ENCODE measurements around the gene NEGR1. TPM values are rescaled to one million over a fixed set of nuclear protein-coding genes. Genes with fewer than 3 reads are reported as not detected.

Gene NEGR1
- total RNA-seq, 1 experiment from 2014 or later, result 2.9 TPM

DNA sequence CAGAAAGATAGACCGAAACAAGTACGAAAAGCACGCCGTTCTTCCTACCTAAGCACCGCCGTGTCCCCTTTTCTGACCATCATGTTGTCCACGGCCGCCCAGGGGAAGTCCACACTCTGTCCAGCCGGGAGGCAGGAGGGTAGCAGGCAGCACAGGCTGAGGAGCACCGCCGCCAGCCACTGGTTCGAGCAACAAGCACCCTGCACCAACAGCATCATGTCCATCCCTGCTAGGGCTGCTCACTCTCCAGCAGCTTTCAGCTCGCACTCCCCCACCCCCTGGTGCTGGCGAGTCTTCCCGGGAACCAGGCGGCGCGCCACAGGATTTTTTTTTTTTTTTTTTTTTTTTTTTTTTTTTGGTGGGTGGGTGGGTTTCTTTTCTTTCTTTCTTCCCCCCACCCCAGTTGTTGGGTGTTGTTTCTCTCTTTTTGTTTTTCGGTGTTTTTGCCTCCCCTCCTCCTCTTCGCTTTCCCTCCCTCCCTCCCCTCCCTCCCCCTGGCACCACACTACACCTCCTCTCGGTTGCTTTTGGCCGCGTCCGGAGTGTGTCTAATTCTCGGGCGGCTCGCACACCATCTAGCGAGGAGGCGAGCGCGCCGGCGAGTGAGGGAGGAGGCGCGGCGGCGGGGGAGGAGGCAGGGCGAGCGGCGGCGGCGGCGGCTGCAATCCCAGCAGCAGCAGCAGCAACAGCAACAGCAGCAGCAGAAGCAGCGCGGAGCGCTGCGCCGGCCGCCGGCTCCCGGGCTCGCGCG is at the start of gene NEGR1 (continued):
- TF ChIP-seq, protein P1, sequence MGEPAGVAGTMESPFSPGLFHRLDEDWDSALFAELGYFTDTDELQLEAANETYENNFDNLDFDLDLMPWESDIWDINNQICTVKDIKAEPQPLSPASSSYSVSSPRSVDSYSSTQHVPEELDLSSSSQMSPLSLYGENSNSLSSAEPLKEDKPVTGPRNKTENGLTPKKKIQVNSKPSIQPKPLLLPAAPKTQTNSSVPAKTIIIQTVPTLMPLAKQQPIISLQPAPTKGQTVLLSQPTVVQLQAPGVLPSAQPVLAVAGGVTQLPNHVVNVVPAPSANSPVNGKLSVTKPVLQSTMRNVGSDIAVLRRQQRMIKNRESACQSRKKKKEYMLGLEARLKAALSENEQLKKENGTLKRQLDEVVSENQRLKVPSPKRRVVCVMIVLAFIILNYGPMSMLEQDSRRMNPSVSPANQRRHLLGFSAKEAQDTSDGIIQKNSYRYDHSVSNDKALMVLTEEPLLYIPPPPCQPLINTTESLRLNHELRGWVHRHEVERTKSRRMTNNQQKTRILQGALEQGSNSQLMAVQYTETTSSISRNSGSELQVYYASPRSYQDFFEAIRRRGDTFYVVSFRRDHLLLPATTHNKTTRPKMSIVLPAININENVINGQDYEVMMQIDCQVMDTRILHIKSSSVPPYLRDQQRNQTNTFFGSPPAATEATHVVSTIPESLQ (CRISPR knock-in tag; IDR thresholded peaks at IDR 0.05), result no peak
- no peak for TF ChIP-seq CBFB (CRISPR knock-in tag; IDR thresholded peaks at IDR 0.05; ENCODE audit: low read depth)

DNA sequence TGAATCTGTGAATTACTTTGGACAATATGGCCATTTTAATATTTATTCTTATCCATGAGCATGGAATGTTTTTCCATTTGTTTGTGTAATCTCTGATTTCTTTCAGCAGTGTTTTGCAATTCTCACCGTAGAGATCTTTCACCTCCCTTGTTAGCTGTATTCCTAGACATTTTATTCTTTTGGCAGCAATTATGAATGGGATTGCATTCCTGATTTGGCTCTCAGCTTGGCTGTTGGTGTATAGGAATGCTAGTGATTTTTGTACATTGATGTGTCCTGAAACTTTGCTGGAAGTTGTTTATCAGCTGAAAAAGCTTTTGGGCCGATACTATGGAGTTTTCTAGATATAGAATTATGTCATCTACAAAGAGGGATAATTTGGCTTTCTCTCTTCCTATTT is 44.2 kb upstream of the NEGR1 start:
- H3K4me3 Mint-ChIP-seq, result no peak overlapping the region
- ATAC-seq (no peak), DNase-seq (ENCODE audit: low spot score) (no peak)
- H3K27me3 Mint-ChIP-seq (ENCODE audit: low read depth), result no peaks in the 10 kb centered on the region
- no peaks in the 10 kb centered on the region for H3K9me3 Mint-ChIP-seq
- TF ChIP-seq, protein P2, sequence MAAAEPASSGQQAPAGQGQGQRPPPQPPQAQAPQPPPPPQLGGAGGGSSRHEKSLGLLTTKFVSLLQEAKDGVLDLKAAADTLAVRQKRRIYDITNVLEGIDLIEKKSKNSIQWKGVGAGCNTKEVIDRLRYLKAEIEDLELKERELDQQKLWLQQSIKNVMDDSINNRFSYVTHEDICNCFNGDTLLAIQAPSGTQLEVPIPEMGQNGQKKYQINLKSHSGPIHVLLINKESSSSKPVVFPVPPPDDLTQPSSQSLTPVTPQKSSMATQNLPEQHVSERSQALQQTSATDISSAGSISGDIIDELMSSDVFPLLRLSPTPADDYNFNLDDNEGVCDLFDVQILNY (CRISPR knock-in tag; IDR thresholded peaks at IDR 0.05), result no peak
- no peak for TF ChIP-seq JUN (CRISPR knock-in tag; IDR thresholded peaks at IDR 0.05)
- TF ChIP-seq, protein P3, sequence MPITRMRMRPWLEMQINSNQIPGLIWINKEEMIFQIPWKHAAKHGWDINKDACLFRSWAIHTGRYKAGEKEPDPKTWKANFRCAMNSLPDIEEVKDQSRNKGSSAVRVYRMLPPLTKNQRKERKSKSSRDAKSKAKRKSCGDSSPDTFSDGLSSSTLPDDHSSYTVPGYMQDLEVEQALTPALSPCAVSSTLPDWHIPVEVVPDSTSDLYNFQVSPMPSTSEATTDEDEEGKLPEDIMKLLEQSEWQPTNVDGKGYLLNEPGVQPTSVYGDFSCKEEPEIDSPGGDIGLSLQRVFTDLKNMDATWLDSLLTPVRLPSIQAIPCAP (CRISPR knock-in tag; IDR thresholded peaks at IDR 0.05), result no peak
- no peak for TF ChIP-seq NFE2L1 (CRISPR knock-in tag; IDR thresholded peaks at IDR 0.05)
- TF ChIP-seq ESRRA (CRISPR knock-in tag; IDR thresholded peaks at IDR 0.05; ENCODE audit: borderline replicate concordance), result no peak
- no peak for TF ChIP-seq TCF7 (CRISPR knock-in tag; IDR thresholded peaks at IDR 0.05; ENCODE audit: low read depth)
- no peak for TF ChIP-seq SMAD3 (CRISPR knock-in tag; IDR thresholded peaks at IDR 0.05; ENCODE audit: borderline replicate concordance)
- no peak for TF ChIP-seq TP53 (CRISPR knock-in tag; IDR thresholded peaks at IDR 0.05)
- TF ChIP-seq, protein P4, sequence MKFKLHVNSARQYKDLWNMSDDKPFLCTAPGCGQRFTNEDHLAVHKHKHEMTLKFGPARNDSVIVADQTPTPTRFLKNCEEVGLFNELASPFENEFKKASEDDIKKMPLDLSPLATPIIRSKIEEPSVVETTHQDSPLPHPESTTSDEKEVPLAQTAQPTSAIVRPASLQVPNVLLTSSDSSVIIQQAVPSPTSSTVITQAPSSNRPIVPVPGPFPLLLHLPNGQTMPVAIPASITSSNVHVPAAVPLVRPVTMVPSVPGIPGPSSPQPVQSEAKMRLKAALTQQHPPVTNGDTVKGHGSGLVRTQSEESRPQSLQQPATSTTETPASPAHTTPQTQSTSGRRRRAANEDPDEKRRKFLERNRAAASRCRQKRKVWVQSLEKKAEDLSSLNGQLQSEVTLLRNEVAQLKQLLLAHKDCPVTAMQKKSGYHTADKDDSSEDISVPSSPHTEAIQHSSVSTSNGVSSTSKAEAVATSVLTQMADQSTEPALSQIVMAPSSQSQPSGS (CRISPR knock-in tag; IDR thresholded peaks at IDR 0.05; ENCODE audit: borderline replicate concordance, low read depth), result no peak
- no peak for TF ChIP-seq OVOL2 (CRISPR knock-in tag; IDR thresholded peaks at IDR 0.05; ENCODE audit: borderline replicate concordance)
- TF ChIP-seq, protein P5, sequence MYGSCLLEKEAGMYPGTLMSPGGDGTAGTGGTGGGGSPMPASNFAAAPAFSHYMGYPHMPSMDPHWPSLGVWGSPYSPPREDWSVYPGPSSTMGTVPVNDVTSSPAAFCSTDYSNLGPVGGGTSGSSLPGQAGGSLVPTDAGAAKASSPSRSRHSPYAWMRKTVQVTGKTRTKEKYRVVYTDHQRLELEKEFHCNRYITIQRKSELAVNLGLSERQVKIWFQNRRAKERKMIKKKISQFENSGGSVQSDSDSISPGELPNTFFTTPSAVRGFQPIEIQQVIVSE (CRISPR knock-in tag; IDR thresholded peaks at IDR 0.05; ENCODE audit: borderline replicate concordance), result no peak
- no peak for TF ChIP-seq NR3C1 (CRISPR knock-in tag; conservative IDR thresholded peaks at IDR 0.05; ENCODE audit: low read depth)
- no peak for TF ChIP-seq FOXP1 (CRISPR knock-in tag; IDR thresholded peaks at IDR 0.05; ENCODE audit: borderline replicate concordance)
- no peak for TF ChIP-seq ZNF232 (CRISPR knock-in tag; IDR thresholded peaks at IDR 0.05)
- no peak for TF ChIP-seq SOX15 (CRISPR knock-in tag; IDR thresholded peaks at IDR 0.05)
- no peak for TF ChIP-seq SMAD4 (CRISPR knock-in tag; IDR thresholded peaks at IDR 0.05)
- TF ChIP-seq, protein P6, sequence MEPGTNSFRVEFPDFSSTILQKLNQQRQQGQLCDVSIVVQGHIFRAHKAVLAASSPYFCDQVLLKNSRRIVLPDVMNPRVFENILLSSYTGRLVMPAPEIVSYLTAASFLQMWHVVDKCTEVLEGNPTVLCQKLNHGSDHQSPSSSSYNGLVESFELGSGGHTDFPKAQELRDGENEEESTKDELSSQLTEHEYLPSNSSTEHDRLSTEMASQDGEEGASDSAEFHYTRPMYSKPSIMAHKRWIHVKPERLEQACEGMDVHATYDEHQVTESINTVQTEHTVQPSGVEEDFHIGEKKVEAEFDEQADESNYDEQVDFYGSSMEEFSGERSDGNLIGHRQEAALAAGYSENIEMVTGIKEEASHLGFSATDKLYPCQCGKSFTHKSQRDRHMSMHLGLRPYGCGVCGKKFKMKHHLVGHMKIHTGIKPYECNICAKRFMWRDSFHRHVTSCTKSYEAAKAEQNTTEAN (CRISPR knock-in tag; IDR thresholded peaks at IDR 0.05), result no peak
- TF ChIP-seq, protein P7, sequence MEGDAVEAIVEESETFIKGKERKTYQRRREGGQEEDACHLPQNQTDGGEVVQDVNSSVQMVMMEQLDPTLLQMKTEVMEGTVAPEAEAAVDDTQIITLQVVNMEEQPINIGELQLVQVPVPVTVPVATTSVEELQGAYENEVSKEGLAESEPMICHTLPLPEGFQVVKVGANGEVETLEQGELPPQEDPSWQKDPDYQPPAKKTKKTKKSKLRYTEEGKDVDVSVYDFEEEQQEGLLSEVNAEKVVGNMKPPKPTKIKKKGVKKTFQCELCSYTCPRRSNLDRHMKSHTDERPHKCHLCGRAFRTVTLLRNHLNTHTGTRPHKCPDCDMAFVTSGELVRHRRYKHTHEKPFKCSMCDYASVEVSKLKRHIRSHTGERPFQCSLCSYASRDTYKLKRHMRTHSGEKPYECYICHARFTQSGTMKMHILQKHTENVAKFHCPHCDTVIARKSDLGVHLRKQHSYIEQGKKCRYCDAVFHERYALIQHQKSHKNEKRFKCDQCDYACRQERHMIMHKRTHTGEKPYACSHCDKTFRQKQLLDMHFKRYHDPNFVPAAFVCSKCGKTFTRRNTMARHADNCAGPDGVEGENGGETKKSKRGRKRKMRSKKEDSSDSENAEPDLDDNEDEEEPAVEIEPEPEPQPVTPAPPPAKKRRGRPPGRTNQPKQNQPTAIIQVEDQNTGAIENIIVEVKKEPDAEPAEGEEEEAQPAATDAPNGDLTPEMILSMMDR (IDR thresholded peaks at IDR 0.05), result no peak
- TF ChIP-seq CBFB (CRISPR knock-in tag; IDR thresholded peaks at IDR 0.05; ENCODE audit: low read depth), result no peak
- no peak for TF ChIP-seq NFYB (CRISPR knock-in tag; conservative IDR thresholded peaks at IDR 0.05; ENCODE audit: low read depth)
- H3K36me3 Mint-ChIP-seq, result no peaks in the 10 kb centered on the region
- CTCF ChIA-PET, result no interaction called here
- H3K4me1 Mint-ChIP-seq, result peaks cover 3% of the 10 kb centered on the region; the same call in 1 of the 2 replicates
- POLR2A ChIA-PET, result no interaction called here
- H3K27ac Mint-ChIP-seq, result no peak overlapping the region
